Measurements from ENCODE around the gene STPG2.

- TF ChIP-seq POLR2A (IDR thresholded peaks at IDR 0.05; ENCODE audit: control extremely low read depth in 1 of 2, low read depth in 2 of 2, low read length in 2 of 2) (no peak), JUN (IDR thresholded peaks at IDR 0.05; ENCODE audit: low read depth, low read length) (no peak), HDAC6 (IDR thresholded peaks at IDR 0.05; ENCODE audit: low read depth, low read length) (no peak), TAF1 (IDR thresholded peaks at IDR 0.05; ENCODE audit: low read depth, low read length) (no peak), POLR2AphosphoS5 (IDR thresholded peaks at IDR 0.05; ENCODE audit: low read depth, low read length) (no peak), CTCF (IDR thresholded peaks at IDR 0.05; ENCODE audit: control extremely low read depth in 1 of 3, insufficient read depth in 1 of 3, low read depth in 1 of 3, low read length in 3 of 3) (peak in 2 of 3 experiments; percentile 28 to 35; a peak in 3 of 4 replicates)
These were observed 96.6 kb downstream of the STPG2 start for GRCh38 chr4:98046665-98047064.

Data from H1 (cell line).